ENCODE results near the gene AFTPH.

Gene AFTPH

DNA sequence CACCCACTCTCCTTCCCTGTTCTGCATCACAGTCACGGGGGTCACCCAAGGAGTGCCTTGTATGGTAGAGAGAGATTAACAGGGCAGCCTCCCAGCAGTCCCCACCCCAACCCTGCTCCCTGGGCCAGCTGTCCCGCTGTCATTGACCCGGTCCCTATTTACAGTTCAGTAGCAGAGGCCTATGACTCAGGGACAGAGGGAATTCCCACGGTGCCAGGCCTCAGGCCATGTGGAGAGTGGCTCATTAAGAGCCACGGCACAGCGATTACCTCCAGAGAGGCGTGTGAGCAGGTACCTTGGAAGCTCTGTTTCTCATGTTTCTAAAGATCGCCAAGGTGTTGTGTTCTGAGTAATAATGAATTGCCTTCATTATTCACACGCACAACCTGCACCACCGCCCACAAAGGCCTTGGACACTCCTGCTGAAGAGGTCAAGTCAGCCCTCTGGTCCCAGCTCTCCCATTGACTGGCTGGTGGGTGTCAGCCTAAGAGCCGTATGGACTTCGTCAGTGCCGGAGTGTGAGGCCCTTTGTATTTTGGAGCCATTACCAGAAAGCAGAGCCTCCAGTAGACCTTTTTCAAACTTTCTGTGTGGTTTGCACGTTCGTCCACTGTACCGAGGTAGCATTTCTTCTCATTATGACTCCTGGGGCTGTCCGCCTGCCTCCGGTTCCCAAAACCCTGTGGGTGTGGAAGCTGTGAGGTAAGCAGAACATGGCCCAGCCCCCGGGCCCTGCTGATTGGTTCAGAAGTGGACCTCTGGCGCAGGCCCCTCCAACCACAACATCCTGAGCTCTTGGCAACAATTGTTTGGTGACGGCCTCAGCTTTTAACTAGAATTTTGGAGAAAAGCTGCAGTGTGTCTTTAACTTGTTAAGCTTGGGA lies 82.6 kb downstream of the AFTPH start:
- in situ Hi-C loops (cut with MboI; ENCODE audit: low sequenced_read_pairs) = no loop called here

DNA sequence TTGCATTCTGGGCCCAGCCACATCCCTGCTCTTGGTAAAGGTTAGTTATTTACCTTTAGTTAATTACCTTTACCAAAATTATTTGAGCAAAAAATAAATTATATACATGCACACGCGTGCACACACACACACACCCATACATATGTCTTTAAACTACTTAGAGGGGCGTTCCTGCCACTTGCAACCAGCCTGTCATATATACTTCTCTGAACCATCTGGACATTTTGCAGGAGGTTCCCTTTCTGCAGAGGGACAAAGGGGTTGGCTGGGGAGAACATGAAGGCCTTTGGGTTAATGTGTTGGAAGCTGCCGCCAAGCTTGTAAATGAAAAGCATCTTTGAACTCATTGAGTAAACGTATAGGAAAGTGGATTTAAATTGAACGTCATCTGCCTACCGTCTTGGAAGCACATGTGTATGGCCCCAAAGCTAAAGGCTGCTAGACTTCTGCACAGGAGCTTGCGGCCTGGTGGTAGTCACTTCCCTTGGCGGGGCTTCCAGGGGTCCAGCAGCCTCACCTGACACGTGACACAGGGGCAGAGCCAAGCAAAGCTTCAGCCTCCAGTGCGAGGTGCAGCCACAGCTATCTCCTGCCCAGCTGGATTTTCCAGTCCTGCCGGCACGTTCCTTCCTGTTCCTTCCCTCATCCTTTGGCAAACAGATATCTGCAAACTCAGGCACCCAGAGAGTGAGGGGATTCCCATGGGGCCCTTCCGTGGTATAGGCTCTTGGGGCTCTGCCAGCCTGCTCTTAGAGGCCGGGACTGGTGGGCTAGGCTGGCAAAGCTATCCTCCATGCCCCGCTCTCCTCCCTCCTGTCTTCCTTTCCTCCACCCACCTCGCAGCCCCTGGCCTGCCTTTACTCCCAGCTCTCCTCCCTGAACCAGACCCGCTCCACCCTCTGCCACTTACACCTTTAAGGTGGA lies 83.5 kb downstream of the AFTPH start:
- in situ Hi-C loops (cut with MboI; ENCODE audit: low sequenced_read_pairs) = no loop called here

DNA sequence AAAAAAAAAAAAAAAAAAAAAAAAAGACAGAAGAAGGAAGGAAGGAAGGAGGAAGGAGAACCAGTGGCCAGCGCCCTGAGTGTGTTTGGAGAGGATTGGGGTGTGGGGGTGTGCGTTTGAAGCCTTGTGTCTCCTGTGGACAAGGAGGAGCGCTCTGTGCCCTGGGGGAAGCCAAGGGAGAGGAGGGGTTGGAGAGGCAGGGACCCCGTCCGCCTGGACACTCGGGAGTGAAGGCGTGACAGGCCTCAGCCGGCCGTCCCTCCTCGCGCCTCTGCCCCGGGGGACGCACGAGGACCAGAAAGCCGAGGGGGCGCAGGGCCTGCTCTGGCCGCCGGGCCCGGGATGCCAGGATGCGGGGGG lies 84.7 kb downstream of the AFTPH start:
- in situ Hi-C loops (cut with MboI; ENCODE audit: low sequenced_read_pairs) = no loop called here

DNA sequence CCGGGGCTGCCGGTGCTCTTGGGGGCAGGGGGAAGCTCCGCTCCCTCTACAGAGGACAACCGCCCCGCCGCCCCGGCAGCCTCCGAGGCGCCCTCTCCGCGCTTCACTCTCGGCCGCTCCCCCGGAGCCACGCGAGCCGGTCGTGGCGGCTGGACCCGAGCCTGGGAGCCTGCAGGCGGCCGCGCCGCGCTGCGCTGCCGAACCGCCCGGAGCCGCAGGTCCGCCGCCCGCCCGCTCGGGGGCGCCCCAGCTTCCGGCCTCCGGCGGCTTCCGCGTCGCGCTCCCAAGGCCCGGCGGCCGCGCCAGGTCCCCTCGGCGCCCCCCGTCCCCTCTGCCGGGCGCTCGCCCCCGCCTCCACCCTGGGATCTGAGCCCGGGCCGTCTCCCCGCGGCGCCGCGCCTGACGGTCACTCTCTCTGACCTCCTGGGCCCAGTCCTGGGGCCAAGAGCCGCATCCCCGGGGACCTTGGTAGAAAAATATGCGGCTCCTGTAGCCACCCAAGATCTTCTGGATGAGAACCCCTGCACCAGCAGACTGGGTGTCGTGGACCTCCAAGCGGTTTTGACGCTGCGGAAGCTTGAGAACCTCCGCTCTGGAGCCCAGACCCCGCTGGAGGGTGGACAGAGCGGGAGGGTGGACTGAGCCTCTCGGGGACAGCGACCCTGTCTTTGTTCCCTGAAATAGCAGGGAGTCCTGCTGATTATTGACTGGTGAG lies 85.3 kb downstream of the AFTPH start:
- in situ Hi-C loops (cut with MboI; ENCODE audit: low sequenced_read_pairs) = no loop called here

DNA sequence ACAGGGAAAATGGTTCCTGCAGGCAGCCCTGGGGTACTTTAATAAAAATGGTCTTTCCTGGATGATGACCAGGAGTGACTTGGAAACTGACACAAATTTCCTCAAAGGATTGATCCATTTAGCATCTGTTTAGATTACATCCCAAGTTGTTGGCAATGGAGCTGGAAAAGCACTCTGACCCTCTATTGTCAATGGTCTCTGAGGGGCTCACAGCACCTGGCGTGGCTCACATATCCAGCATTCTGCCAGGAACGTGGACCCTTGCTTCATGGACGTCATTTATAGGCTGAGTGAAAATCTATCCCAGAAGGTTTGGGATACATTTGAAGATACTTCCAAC lies 85.8 kb downstream of the AFTPH start:
- in situ Hi-C loops (cut with MboI; ENCODE audit: low sequenced_read_pairs) = no loop called here

DNA sequence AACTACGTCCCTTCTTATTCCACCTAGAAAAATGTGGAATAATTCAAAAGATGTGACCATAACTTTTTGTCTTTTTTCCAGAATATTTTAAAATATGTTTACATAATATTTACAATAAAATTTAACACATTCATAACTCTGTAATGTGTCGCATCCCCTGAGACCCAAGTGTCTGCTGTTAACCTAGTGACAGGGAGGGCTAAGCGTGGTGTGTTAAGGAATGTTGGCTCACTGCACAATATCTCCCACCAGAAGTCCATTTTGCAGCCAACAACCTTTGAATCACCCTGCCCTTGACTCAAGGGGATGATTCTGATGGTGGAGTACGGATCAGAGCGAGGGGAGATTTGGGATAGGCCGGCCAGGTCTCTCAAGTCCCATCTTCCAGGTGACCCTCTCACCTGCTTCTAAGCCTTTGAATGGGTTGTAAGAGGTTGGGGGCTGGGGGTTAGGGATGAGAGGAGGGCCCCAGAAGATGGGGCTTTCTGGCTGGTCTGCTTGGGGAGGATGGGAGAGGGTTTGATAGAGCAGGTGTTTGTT lies 86.3 kb downstream of the AFTPH start:
- in situ Hi-C loops (cut with MboI; ENCODE audit: low sequenced_read_pairs) = no loop called here

DNA sequence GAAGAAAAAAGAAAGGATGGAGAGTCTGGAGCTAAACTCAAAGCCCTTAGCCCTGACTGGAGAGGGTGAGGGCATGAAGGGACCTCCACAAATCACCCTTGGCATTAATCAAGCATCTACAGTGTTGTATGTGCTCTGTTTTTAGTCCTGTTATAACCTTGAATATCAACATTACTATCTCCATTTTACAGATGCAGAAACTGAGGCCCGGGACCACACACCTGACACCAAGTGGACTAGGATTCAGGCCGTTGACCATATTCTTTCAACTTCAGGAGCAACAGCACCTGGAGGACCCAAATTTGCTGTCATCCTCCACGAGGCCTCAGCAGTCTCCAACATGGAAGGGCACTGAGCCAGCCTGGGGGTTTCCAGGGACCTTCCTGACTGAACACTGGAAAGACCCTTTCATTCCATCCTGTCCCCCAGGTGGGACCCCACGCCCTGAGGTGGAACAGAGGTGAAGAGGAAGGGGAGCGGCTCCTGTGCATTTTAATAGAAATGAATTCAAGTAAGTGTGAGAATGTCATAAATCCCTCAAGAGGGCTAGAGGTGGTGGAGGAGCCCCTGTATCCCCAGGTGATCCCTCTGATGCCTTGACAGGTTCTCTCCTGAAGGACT lies 88.6 kb downstream of the AFTPH start:
- in situ Hi-C loops (cut with MboI; ENCODE audit: low sequenced_read_pairs) = no loop called here

DNA sequence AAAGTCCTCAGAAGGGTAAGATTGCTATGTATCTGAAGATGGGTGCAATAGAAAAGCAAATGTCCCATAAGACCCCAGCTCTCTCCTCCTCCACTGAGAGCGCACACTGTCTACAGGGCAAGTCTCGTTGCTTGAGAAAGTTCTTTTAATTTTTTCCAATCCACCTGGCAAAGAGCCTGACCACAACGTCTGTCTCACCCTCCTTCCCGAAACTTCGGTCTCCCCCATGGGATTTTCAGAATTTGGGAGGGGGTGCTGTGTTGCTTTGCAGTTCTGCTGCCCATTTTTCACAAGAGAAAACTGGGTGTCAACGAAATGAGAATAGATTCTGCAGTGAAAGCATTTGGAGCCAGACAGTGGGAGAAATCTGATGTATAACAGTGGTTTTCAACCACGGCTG lies 89.1 kb downstream of the AFTPH start:
- in situ Hi-C loops (cut with MboI; ENCODE audit: low sequenced_read_pairs) = no loop called here

DNA sequence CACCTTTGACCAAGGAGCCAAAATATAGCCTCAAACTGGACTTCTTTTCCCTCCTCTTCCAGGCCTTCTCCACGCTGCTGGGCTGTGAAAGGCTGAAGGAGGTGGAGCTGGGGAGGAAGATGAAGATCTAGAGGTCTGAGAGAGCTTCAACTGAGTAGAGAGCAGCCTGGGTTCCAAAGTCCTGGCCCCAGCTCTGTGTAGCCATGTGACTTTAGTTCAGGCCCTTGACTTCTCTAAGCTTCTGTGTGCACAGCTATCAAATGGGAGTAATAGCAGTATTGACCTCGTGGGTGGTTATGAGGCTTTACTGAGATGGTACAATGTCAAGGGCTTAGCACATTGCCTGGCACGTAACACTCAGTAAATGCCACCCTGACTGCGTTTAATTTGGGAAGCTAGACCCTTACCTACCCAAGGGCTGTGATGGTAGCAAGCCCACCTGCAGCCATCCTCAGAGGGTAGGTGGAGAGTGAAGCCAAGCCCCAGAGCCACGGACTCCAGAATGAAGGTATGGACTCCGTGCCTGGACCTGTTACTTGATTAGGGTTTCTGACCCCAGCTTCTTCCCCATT lies 91.2 kb downstream of the AFTPH start:
- in situ Hi-C loops (cut with MboI; ENCODE audit: low sequenced_read_pairs) = no loop called here

DNA sequence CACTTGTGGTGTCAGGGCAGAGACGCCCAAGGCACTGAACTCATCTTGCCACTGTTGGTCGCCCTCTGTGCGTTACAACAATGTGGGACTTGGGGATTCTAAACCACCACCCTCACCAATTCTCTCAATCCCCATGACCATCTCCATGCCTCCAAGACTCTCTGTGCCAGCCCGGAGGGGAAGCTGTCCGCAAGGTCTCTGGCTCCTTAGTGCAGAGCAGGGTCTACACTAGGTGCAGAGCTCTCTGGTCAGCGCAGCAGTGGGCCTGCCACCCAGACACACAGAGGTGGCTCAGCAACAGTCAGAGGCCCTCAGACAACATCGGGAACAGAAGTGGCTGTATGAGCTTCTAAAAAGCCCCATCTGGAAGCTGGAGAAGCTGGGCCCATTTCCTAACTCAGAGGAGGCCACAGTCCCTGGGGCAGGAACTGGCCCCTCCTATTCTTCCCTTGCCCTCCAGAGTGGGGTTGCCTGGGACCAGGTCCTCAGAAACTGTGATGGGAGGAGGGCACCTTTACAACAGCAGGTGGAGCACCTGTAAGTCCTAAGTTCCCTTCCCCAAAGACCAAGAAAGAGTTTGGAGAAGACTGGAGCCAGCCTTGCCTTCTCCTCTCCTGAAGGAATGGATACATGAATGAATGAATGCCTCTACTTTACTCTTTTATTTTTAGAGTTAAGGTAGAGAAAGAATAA lies 91.9 kb downstream of the AFTPH start:
- in situ Hi-C loops (cut with MboI; ENCODE audit: low sequenced_read_pairs) = no loop called here

DNA sequence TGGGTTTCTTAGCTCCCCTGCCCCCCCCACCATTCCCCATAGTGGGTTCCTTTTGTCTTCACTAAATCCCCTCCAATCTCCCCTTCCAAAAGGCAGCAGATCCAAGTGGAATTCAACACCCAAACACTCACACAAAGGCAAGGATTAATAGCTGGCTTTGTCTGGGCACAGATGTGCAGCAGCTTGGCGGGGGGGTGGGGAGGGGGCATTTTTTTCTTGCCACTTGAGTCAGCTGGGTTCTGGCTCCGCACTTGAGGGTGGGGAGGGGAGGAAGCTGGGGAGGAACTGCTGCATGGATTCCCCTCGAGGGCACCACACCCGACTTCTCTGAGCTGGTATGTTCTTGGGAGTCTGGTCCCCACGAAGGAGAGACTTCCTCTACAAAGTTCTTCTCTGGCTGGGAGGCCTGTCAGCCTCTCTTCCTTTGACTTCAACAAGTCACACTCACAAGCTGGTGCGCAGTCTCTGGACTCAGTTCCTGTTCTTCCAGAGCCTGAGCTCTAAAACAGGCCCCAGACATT lies 93.6 kb downstream of the AFTPH start:
- in situ Hi-C loops (cut with MboI; ENCODE audit: low sequenced_read_pairs) = no loop called here

DNA sequence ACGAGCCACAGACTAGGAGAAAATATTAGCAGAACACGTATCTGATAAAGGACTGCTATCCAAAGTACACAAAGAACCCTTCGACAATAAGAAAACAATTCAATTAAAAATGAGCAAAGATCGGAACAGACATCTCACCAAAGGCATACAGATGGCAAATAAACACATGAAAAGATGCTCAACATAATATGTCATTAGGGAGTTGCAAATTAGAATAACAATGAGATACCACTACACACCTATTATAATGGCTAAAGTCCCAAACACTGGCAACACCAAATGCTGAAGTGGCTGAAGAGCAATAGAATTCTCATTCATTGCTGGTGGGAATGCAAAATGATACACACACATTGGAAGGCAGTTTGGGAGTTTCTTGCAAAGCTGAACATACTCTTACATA lies 96.5 kb downstream of the AFTPH start:
- in situ Hi-C loops (cut with MboI; ENCODE audit: low sequenced_read_pairs) = no loop called here

DNA sequence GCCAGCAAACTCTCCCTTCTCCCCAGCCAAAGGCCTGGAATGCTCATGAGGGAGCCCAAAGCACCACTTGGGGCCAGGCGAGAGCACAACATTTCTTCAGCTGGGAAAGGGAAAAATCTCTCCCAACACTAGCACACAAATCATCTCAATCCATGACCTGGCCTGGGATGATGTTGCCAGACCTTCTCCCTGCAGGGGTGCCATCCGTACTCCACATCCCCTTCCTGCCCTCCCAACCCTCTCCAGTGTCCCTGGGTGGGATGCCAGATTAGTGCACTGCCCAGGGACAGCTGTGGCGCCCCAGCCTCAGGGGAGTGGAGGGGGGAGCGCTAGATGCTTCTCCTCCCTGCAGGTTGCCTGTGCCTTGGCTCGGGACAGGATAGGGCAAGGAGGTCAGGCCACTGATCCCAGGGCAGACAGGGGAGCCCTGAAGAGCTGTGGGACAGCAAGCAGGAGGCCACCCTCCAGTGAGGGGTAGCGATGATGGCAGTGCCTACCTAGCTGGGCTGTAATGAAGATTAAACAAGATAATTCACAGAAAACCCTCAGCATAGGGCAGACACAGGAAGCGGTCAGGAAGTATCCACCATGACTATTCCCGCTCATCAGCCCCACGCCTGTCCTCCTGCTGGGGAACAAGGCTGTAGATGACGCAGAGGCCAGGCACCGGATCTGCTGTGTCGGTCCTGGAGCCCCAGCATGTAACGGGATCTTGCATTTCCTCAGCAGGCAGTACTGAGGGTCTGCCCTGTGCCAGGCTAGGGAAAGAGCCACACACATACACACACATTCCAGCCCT lies 98.5 kb downstream of the AFTPH start:
- in situ Hi-C loops (cut with MboI; ENCODE audit: low sequenced_read_pairs) = no loop called here

DNA sequence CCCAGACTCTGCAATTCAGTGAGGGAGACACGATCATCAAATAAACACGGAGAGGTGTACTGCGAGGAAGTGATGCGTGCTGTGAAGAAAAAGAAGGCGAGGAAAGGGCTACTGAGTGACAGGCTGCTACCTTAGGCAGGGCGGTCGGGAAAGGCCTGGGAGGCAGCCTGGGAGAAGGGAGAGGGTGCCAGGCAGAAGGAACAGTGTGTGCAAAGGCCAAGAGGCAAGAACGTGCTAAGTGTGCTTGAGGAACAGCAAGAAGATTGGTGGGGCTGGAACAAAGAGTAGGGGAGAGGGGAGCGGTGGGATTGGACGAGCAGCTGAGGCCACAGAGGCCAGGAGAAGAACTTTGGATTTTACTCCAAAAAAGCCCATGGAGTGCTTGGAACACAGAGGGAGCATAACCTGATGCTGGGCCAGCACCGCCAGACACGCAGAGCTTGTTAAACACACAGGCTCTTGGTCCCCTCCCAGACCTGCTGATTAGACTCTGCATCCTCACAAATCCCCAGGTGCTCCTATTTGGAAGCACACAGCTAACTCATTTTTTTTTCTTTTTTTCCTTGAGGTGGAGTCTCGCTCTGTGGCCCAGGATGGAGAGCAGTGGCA lies 99.2 kb downstream of the AFTPH start:
- in situ Hi-C loops (cut with MboI; ENCODE audit: low sequenced_read_pairs) = no loop called here

DNA sequence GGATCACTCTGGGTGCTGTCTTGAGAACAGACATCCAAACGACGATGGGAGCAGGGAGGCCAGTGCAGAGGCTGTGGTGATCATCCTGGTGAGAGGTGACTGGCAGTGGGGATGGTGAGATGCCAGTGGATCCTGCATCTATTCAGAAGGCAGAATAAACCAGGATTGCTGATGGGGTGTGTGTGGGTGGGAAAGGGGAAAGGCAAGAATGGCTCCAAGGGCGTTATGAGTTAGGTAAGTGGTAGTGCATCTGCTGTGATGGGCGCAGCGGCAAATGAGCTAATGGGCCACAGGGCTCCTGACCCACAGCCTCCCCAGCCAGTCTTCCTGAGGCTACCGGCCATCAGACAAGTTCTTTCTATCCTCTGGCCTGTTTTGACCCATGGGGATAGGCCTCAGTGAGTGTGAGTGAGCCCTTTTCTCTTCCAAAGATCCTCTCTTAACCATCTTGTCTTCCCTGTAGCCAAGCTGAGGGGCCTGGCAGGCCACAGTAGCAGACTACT lies 100.0 kb downstream of the AFTPH start:
- in situ Hi-C loops (cut with MboI; ENCODE audit: low sequenced_read_pairs) = no loop called here

DNA sequence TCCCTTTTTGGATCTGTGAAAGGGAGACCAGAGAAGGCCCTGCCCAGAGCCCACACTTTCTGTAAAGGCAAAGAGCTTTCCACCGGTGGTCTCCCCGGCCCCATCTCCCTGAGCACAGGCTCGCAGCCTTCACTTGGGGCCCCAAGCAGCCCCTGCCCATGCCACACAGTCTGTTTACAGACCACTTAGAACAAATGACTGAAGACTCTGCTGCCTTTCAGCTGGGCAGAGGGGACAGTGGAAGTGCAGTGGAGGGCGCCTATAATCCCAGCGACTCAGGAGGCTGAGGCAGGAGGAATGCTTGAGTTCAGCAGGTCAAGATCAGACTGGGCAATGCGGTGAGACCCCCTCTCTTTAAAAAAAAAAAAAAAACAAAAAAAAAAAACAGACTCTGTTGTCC lies 100.7 kb downstream of the AFTPH start:
- in situ Hi-C loops (cut with MboI; ENCODE audit: low sequenced_read_pairs) = no loop called here

DNA sequence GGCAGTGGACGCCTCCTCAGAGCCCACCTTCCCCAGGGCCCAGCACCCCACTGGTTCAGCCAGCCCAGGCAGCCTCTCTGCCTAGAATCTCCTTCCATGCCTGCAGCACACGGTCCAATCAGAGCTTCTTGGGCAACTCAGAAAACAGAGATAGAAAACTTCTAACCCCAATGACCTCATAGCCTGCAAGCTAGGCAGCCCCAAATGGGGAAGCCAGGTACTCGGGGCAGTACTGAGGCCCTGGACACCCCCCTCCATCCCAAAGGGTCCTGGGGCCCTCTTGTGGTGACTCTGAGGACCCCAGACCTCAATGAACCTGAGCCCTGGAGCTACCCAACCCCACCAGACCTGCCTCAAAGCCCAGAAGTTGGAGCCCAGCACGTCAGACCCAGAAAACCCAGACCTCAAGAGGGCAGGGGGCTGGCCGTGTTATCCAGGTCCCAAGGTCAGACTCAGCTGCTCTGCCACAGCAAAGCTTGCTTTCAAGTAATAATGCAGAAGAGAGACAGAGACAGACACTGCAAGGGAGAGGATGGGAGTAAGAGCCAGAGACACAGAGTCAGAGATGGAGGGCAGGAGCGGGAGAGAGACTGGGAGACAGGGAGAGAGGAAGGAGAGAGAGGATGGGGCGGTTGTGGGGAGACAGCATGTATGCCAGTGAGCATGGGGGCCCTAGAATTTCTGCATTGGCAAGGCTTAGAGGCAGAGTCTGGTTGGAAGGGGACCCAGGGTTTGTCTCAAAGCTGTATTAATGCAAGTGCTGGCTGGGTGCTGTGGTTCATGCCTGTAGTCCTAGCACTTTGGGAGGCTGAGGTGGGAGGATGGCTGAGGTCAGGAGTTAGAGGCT lies 101.4 kb downstream of the AFTPH start:
- in situ Hi-C loops (cut with MboI; ENCODE audit: low sequenced_read_pairs) = no loop called here
